Fibroblast of skin of right biceps (primary cell): ENCODE data around the gene ACSBG1.

Source experiments
- DNase-seq: peaks from one replicate; pipeline ENCODE4 v3.0.0-alpha.2; 2013

ACSBG1 gene

DNA sequence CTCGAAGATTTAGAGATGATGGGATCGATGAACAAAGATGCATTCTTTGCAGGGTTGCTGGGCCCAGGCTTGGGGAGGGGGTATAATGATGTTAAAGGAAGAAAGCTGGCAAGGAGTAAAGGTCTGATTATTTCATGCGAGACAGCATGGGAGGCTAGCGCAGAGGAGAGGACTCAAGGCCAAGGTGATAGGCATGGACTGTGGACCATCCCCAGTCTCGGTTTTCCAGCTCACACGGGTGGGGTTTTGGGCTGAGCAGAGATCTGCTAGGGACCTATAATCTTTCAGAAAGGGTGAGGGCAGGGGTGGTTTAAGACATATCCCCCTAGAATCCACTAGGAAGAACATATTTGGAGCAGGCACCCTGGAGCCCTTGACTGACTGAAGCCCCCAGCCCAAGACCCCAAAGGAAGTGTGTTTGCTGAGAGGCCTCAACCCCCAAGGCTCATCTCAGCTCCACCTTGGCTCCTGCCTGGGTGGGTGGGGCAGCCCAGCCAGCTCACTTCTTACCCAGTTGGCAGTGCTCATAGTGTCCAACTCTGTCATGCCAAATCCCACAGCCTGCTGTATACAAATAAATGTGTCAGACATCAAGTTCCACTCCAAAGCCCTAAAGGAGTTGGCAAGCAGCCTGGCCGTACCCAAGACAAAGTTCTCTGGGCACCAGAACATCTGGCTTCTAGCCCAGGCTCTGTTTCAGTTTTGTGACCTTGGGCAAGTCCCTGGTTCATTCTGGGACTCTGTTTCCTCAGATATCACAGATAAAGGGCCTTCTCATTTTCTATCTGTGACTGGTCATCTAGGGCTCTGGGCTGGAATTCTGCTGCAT lies 17.9 kb downstream of the ACSBG1 start:
- no peak for DNase-seq

DNA sequence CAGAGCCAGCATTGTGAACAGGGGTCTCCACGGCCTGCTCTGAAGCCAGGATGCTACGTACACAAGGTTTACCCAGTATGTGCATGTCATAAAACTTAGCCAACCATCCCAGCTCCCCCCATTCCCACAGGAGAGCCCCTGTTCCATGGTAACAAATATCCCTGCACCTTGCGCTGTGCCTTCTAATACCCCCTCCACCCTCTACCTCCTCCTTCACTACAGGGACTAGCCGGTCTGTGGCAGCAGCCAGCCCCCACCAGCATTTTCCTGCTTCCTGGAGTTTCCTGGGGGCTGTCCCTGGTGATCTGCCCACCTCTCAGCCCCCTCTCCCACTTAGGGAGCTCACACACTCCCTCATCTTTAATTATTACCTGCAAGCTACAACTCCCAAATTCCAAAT lies 20.4 kb downstream of the ACSBG1 start:
- DNase-seq, result no peak

DNA sequence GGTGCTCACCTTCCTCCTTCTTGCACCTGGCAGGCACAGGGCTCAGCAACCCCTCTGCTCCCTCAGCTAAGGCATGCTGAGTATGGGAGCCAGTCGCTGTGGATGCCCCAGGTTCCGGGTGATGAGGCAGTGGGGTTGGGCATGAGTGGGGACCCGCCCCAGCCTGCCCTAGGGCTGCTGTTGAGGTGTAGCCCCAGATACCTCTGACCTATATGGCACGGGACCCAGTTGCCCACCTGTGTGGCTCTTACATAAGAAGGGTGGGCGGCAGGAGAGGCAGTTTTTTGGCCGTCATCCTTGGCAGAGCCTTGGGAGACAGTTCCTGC lies 21.0 kb downstream of the ACSBG1 start:
- DNase-seq, result no peak

DNA sequence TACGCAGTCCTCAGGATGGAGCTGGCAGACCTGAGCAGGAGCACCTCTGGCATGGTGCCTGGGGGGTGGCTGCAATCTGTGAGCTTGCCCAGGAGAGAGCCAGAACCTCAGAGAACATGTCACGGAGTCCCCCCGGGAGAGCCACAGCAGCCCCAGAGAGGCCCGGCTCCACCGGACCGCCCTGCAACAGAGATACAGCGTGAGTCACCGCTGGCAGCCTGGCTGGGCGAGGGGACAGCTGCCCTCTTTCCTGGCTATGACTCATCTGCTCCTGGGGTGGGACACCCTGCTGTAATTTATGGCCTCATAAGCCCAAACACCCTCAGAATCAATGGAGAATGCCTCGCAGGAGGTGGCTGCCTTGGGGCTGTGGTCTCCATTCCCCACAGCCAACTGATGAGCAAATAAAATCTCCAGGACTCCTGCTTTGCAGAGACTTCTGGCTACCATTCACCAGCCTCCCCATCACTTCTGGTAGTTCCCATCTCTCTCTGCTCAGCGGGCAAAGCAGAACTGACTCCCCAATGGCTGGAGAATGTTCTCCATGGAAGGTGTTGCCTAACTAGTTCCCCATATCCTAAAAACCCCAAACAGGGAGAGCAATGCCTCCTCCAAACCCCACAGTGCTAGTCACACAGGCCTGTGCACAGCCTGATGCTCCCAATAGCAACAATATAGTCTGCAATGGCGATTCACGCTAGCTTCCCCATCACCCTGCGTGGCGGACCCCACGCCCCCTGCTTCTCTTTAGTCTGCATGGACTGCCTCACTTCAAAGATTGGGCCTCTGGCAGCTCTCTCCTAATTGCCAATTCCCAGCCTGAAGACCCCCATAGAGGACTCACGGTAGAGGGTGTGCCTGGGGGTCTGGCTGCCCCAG lies 21.6 kb downstream of the ACSBG1 start:
- DNase-seq, result peak; percentile 67

DNA sequence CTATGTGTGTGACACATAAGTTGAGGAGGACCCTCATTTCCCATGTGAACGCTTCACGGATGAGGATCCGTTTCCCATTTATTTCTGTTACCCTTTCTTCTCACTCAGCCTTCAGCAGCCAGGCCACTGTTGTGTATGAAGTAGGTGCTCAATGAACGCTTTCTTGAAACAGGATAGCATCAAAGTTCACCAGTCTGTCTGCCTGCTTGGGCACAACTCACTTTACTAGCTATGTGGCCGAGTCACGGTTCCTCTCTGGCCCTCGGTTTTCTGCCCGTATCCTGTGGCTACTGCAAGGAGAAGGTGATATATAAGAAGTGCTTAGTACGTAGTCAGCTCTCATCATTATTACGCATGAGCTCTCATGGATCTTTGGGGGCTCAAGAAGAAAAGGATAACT lies 22.4 kb downstream of the ACSBG1 start:
- DNase-seq, result no peak

DNA sequence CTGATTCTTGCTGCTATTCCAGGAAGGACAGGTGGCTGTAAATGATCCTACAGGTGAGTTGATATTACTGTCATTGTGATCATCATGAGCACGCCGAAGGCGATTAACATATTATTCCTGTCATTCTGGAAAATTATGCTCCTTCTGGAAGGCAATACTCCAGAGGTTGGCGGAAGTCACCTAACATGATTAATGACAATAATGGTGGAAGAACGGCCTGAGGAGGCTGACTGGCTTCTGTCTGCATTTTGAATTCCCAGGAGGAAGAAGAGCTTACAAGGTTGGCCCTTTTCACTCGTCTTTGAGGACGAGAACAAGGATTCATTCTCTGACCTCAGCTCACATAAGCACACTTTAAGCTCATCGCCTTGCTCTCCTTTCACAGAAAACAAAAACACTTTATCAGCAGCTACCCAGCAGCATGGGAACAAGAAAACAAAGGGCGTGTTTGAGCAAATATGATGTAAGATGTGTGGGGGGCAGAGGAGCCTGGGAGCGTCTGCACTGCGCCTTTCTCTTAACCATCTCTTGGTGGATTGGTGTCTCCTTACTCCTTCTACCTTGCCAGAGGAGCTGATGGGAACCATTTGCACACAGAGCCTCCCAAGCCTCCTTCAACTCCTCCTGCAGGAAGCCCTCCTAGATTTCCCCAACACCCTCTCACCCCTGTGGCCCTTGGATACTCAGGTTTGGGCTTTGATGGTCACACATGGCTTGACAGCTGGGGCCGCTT lies 23.0 kb downstream of the ACSBG1 start:
- no peak for DNase-seq

DNA sequence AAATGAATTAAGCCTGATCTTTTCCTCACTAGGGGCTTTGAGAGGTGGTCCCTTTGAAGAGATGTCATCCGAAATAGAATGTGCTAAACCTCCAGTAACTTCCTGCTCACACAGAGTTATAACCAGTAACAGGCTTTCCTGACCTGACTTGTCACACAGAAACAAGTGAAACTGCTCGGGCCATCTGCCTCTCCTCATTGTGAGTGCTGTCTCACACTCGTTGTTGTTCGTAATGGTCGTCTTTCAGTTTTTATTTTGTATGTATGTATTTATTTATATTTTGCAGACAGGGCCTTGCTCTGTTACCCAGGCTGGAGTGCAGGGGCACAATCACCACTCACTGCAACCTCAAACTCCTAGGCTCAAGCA lies 24.0 kb downstream of the ACSBG1 start:
- DNase-seq, result no peak

DNA sequence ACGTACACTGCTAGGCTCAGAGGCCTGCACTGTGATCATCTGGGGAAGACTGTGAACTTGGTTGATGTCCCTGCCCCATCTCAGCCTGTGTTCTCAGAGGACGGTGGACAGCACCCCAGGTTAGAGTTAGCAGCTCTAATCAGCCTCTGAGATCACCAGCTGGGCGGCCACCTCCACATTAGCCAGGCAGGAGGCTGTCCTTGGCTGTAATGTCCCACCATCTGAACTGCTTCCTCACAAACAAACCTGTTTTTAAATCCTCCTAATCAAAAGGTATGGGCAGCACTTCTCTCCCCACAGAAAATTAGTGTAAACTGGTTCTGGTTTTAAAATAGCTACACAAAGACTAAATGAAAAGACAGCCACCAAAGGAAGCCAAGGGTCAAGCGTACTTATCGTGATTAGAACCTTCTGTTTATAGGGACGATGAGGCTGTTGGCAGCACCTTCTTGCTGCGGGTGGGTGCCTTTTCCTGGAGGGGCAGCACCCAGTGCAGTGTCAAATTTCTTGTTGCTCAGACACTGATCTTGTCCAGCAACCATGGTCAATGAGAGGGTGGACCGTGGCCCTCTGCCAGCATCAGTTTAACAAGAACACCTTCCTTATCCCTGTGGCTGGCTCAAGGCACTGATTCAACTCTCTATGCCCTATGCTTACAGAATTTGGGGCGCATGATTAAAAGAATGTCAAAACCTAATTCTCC lies 24.6 kb downstream of the ACSBG1 start:
- DNase-seq, result no peak

DNA sequence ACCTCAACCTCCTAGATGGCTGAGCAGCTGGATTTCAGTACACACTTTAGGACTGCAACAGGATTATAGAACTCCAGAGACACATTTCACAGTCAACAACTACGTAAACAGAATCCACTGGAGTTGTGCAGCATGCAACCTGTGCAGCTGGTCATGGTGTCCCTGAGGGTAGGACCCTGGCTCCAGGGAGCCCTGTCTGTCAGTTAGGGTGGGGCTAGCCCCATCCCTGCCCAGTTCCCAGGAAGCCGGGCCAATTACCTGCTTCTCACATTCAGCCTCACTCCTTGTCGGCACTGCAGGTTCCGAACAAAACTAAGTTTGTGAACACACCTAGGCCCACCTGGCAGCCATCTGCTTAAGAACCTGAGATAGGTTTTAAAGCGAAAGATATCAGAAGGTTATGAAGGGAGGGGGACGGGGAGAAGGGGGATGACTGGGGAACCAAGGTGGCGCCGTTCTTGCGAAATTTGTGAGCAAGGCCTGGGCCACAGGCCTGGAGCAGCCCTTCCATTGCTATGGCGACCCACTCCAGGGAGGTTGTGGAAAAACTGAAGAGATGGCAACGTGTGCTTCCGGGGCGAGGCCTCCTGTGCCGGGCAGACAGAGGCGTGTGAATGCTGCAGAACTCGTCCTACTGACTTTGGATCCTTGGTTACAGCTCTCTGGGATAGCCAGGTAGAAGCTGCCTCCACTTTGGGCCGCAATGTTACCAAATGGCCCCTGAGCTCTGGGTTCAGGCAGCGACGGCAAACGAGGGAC lies 25.3 kb downstream of the ACSBG1 start:
- no peak for DNase-seq

DNA sequence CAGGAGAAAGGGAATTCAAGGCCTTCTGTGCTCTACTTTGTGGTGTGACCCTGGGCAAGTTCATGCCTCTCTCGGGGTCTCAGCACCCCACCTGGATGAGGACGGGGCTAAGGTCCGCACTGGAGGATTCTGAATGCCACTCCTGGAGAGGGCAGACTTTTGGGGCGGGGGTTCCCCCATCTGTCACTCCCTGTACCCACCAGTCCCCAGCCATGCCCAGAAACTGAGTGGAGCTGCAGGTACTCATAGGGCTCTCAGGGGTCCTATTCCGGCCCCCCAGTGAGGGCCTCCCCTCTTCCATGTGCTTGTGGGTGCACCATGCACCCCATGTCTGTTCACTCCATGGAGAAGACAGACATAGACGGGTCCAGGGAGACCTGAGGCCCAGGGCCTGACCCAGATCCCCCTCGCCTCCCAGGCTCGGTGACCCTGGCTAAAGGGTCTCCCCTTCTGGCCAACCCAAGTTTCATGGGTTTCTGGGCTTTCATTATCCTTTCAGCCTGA lies 26.0 kb downstream of the ACSBG1 start:
- DNase-seq, result no peak

DNA sequence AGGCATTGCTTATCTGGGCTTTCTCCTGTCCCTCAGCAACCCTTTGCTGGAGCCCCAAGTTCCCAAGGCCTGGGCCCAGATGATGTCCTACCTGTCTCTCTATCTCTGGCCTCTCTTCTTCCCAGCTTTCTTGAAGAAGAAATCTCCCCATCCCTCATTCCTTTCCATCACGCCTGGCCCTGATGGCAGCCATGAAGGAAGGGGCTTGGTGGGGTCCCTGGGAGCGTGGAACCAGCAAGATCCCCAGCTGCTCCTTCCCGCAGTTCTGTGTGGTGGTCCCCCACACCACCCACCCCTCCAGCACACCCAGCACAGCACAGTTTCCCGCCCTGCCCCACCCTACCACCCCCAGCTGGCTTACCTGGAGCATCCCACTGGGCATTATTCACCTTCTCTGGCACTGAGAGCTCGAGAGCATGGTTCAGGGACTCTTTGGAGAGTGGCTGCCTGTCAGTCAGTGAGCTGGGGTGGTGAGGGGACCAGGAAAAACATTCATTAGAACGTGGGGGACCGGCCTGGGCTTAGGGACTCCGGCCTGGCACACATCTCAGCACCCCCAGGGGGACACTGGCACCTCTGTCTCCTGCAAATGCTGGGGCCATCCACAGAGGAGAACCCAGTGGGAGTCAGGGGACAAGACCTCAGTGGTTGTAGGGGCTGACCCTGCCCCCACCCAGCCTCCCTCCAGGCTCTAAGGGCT lies 26.6 kb downstream of the ACSBG1 start:
- no peak for DNase-seq

DNA sequence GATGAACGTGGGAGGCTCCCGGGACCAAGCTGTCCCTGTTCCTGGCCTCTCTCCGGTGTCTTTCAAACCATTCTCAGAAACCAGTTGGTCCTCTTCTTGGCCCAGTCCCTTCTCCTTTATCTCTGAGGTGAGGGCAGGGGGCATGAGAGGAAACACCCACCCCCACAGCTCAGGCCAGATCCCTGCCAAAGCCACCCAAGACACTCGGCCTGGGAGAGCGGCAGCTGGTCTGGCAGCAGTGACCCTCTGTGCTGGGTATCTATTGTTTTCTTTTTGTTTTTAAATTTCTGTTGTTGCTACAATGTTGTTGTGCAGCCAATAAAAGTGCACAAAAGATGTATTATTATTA lies 27.3 kb downstream of the ACSBG1 start:
- no peak for DNase-seq

DNA sequence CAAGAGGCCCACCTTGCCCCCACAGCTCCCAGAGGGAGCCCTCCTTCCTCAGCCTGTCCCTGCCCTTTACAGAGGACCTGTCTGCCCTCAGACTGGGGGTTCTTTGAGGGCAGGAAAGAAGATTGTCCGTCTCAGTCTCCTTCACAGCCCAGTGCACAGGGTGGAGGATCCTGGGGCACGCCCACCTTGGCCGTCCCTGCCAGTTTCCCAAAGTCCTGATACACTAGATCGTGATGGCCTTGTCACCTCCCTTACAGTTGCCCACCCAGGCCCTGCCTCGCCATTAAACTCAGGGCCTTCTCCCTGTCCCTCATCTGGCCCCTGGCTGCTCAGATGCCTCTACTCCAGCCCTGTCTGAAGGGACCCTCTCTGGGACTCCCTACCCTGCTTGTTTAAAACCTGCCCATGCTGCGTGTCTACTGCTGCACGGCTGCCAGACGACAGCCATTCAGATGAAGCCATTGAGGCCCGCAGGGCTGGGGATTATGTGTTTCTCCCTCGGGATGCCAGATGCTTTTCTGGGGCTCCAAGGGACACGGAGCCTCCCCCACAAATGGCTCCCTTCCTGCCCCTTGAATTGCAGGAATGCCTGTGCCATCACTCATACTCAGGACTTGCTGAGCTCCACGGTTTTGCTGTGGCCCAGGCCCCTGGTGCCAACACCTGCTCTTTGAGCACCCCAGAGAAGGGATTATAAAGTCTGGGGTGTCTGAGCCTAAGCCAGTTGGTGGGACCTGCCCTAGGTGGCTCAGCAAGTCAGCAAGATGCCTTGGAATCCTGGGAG lies 27.8 kb downstream of the ACSBG1 start:
- DNase-seq, result peak; percentile 59

DNA sequence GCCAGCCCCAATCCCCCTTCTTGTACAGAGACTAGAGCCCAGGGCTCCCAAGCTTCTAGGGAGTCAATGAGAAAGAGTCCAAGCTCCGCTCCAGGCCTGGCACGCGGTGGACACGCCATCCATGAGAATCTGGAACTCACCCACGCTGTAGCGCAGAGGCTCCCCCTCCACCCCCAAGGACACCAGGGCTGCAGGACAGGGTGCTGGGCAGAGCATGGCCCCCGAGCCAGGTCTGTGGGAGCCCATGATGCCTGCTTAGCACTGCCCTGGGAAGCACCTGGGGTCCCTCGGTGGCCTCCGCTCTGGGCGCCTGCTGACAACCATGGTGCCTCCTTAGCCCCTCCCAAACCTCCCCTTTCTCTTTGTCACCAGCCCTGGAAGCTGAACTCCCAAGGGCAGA lies 28.5 kb downstream of the ACSBG1 start:
- no peak for DNase-seq

DNA sequence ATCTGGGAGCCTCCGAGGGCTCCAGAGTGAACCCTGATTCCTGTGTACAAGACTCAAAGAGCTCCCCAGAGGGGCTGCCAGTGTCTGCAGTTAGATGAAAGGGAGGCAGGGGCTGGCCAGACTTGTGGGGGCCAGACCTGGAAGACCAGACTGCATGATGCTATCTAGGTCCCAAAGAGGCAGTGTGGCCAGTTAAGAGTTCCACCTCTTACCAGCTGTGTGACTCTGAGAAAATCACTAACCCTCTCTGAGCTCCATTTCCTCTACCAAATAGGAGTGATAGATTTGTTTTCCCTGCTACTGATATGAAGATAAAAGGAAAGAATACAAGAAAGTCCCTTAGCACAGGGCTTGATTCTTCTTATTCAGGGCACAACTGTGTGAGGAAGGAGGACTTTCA lies 29.0 kb downstream of the ACSBG1 start:
- no peak for DNase-seq

DNA sequence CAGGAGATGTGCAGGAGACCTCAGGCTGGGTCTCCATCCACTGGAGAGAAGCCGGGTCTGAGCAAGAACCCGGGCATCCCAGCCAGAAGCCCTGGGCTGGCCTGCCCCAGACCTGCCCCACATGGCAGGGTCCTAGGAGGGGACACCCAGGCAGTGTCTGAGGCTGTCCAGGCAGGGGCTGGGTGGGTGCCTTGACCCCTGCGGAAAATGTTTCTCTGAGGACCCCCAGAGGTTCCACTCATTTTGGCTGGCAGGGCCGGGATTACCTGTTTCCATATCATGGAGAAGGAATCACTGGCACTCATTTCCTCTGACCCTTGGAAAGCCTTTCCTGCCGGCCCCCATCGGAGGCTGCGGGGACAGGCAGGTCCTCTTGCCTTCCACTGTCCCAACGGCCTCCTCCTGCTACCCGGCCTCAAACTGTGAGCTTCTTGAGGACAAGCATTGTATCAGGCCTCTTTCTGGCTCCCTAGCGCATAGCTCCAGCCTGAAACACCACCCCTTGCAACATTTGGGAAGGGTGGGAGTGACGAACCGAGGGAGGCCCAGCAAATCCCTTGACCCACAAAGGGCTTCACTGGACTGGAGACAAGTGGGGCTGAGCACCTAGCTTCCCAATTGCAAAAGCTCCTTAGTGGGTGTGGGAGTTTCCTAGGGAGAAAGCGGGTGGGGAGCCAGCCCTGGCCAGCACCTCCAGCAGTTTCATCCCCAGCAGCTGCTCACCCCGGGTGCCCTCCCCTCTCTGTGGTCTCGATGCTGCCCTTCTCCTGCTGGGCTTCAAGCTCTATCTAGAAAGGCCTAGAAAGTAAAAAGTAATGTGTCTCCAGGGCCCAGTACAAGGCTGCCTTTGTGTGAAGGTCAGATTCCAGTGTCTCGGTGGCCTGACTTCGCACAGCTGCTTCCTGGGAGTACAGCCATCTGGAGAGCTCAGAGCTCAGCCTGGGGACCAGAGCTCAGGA lies 29.7 kb downstream of the ACSBG1 start:
- DNase-seq, result no peak

DNA sequence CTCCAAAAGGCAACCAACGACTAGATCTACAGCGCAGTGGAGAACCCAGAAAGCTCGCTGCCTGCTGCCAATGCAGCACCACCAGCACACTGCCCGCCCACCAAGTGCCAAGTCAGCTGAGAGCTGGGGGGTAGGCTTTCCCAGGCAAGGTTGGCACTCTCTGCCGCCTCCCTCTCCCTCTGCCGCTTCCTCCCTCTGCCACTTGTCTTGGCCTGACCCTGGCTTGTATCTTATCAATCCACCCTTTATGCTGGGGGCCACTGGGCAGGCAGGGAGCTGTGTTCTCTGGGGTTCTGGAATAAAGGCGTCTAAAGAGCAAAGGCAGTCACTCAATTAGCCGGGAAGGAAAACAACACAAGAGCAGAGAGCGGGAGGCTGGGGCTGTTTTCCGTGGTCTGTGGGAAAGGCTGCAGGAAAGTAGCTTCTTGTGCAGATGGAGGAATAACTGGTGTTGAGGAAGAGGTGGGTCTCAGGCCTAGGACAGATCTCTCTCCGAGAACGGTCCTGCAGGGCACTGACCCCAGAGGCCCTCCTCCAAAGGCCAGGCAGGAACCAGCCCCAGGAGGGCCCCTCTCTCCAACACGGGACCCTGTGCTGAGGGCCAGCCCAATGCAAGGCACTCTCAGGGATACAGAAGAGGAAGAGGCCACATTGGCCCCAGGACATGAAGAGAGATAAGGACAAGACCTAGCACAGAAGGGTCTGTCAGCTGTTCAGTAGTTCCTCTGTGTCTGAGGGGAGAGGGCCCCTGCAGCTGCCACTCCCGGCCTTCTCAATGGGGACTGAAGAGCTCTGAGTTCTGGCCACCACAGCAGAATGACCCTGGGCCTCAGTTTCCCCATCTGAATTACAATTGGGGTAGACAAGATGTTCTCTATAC lies 30.8 kb downstream of the ACSBG1 start:
- DNase-seq, result no peak
